Measurements from ENCODE around the gene RECQL5. TPM values are rescaled to one million over a fixed set of nuclear protein-coding genes. Genes with fewer than 3 reads are reported as not detected.

The RECQL5 gene
- total and polyA plus RNA-seq, 2 donors (not counting 1 experiment from before 2014, with no cell fraction given): 58.5 to 70.5 TPM

DNA sequence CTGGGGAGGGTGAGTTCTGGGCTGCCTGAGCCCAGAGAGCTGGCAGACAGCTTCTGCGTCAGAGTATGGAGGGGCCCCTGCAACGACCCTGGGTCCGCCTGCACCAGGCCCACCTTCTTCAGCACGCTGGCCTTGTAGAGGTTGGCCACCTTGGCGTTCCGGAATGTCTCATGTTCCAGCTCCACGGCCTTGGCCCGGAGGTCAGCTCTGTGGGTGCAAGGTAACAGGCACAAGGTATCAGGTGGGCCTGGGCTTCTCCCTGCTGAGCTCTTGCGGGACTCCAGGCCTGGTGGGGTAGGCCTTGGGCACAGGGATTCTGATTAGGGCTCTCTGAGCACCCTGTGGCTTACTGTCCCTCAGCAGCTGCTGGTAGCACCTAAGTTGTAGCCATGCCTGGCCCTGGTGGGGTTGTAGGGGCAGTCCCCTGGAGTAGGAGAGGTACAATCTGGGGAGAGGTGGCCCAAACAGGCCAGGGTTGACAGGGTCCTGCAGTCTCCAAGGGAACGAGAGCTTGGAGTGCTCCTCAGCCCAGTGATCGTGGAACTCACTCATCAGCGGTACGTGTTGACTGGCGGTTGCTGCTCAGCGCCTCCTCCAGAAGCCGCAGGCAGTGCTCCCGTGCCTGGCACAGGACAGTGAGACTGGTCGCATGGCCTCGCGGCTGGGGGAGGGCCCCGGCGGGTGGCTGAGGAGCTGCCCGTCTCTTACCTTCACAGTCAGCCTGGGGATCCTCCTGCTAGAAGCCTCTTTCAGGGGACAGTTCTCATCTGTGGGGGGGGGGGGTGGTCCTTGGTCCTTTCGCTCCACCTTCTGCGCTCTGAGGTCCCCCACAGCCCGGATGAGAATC is 36.7 kb downstream of the RECQL5 start:
- ATAC-seq (ENCODE audit: low read depth) (no peak), DNase-seq (peak; percentile 16)
- no peak overlapping the region for H3K27ac ChIP-seq (ENCODE audit: low read length in 2 of 2)
- H3K4me3 ChIP-seq (ENCODE audit: control extremely low read depth in 1 of 5, extremely low read depth in 1 of 5, insufficient read depth in 1 of 5, low read depth in 2 of 5, low read length in 4 of 5): no peak overlapping the region
- H3K4me2 ChIP-seq (replicated peaks; ENCODE audit: low read depth, low read length, poor library complexity, severe bottlenecking): no peak overlapping the region
- Mint-ChIP-seq H3K27ac (no peak overlapping the region), H3K9me3 (ENCODE audit: insufficient read depth) (no peaks in the 10 kb centered on the region), H3K4me1 (peaks cover 15% of the 10 kb centered on the region), H3K27me3 (no peaks in the 10 kb centered on the region), H3K4me3 (no peak overlapping the region)
- no peak overlapping the region for H3K9ac ChIP-seq (ENCODE audit: low read length)
- H3K9me3 ChIP-seq (ENCODE audit: control extremely low read depth in 1 of 3, control insufficient read depth in 2 of 3, insufficient read depth in 1 of 3, low read length in 2 of 3): no peaks in the 10 kb centered on the region
- H3K79me2 ChIP-seq (ENCODE audit: control insufficient read depth, insufficient read depth, low read length): no peaks in the 10 kb centered on the region
- no peak overlapping the region for H2AFZ ChIP-seq (ENCODE audit: insufficient read depth, low read depth, low read length, poor library complexity, severe bottlenecking)
- peaks cover 9 to 18% of the 10 kb centered on the region in 2 donors for H3K4me1 ChIP-seq (ENCODE audit: control insufficient read depth in 2 of 2, insufficient read depth in 2 of 2, low read length in 2 of 2)
- H3K36me3 ChIP-seq (replicated peaks in 1 of 2; ENCODE audit: control extremely low read depth in 1 of 2, control insufficient read depth in 1 of 2, extremely low read depth in 1 of 2, insufficient read depth in 2 of 2, low read length in 1 of 2): peaks cover 0 to 24% of the 10 kb centered on the region in 2 experiments
- peaks cover 9% of the 10 kb centered on the region for H4K20me1 ChIP-seq (ENCODE audit: control insufficient read depth, insufficient read depth, low read length, poor library complexity, severe bottlenecking)
- ChIA-PET POLR2A (interaction anchor here (0.5 kb wide), 1 partner anchor 117 kb away, joined by 7 read pairs; no protein-coding TSS in a partner anchor), CTCF (interaction anchor here (0.5 to 19.7 kb wide), 9 partner anchors 13 to 204 kb away, joined by 3 to 389 read pairs (median 4); a partner anchor contains a TSS)
- TF ChIP-seq EZH2 (IDR thresholded peaks at IDR 0.05; ENCODE audit: borderline replicate concordance, insufficient read depth, low read depth, low read length, poor library complexity, severe bottlenecking): no peak
- TF ChIP-seq, protein P1, sequence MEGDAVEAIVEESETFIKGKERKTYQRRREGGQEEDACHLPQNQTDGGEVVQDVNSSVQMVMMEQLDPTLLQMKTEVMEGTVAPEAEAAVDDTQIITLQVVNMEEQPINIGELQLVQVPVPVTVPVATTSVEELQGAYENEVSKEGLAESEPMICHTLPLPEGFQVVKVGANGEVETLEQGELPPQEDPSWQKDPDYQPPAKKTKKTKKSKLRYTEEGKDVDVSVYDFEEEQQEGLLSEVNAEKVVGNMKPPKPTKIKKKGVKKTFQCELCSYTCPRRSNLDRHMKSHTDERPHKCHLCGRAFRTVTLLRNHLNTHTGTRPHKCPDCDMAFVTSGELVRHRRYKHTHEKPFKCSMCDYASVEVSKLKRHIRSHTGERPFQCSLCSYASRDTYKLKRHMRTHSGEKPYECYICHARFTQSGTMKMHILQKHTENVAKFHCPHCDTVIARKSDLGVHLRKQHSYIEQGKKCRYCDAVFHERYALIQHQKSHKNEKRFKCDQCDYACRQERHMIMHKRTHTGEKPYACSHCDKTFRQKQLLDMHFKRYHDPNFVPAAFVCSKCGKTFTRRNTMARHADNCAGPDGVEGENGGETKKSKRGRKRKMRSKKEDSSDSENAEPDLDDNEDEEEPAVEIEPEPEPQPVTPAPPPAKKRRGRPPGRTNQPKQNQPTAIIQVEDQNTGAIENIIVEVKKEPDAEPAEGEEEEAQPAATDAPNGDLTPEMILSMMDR (IDR thresholded peaks at IDR 0.05): no peak
- WGBS (ENCODE audit: insufficient coverage): 92% methylated on average over 18 of the region's 26 CpGs
- H3K27me3 ChIP-seq (replicated peaks in 1 of 4; ENCODE audit: control extremely low read depth in 1 of 4, control insufficient read depth in 3 of 4, insufficient read depth in 4 of 4, low read length in 3 of 4): no peaks in the 10 kb centered on the region
- intact Hi-C loops (cut with micrococcal nuclease): no loop called here

DNA sequence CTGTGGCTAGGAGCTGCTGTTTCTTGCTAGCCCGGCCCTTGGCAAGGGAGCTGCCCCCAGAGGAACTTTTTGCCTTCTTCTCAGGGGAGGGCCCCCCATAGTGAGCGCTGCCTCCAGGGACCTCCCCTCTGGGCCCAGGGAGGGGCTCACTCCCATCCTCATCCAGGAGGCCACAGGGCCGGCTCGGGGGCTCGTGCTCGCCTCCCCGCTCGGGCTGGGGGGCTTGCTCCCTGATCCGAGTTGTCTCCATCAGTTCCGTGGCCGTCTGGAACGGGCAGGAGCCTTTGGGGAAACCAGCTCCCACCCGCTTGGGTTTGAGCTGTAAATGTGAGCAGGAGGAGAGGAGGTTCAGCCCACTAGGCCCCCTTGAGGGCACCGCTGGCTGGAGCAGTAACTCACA is 37.8 kb downstream of the RECQL5 start:
- no peak for DNase-seq
- Histone ChIP-seq H3K9ac (ENCODE audit: low read length) (no peak overlapping the region), H3K27me3 (replicated peaks in 1 of 4; ENCODE audit: control extremely low read depth in 1 of 4, control insufficient read depth in 3 of 4, insufficient read depth in 4 of 4, low read length in 3 of 4) (no peaks in the 10 kb centered on the region), H3K4me1 (ENCODE audit: control insufficient read depth in 2 of 2, insufficient read depth in 2 of 2, low read length in 2 of 2) (peaks cover 9 to 17% of the 10 kb centered on the region in 2 donors), H3K9me3 (ENCODE audit: control extremely low read depth in 1 of 3, control insufficient read depth in 2 of 3, insufficient read depth in 1 of 3, low read length in 2 of 3) (no peaks in the 10 kb centered on the region), H2AFZ (ENCODE audit: insufficient read depth, low read depth, low read length, poor library complexity, severe bottlenecking) (no peak overlapping the region), H3K4me2 (replicated peaks; ENCODE audit: low read depth, low read length, poor library complexity, severe bottlenecking) (no peak overlapping the region), H3K79me2 (ENCODE audit: control insufficient read depth, insufficient read depth, low read length) (no peaks in the 10 kb centered on the region), H3K36me3 (replicated peaks in 1 of 2; ENCODE audit: control extremely low read depth in 1 of 2, control insufficient read depth in 1 of 2, extremely low read depth in 1 of 2, insufficient read depth in 2 of 2, low read length in 1 of 2) (peaks cover 0 to 28% of the 10 kb centered on the region in 2 experiments), H3K4me3 (ENCODE audit: control extremely low read depth in 1 of 5, extremely low read depth in 1 of 5, insufficient read depth in 1 of 5, low read depth in 2 of 5, low read length in 4 of 5) (no peak overlapping the region), H4K20me1 (ENCODE audit: control insufficient read depth, insufficient read depth, low read length, poor library complexity, severe bottlenecking) (peaks cover 9% of the 10 kb centered on the region), H3K27ac (ENCODE audit: low read length in 2 of 2) (no peak overlapping the region)
- intact Hi-C loops (cut with micrococcal nuclease): no loop called here
- H3K4me1 Mint-ChIP-seq: peaks cover 15% of the 10 kb centered on the region
- H3K27ac Mint-ChIP-seq: no peak overlapping the region
- H3K27me3 Mint-ChIP-seq: no peaks in the 10 kb centered on the region
- ATAC-seq (ENCODE audit: low read depth): no peak
- TF ChIP-seq EZH2 (IDR thresholded peaks at IDR 0.05; ENCODE audit: borderline replicate concordance, insufficient read depth, low read depth, low read length, poor library complexity, severe bottlenecking): no peak
- TF ChIP-seq, protein P1 (IDR thresholded peaks at IDR 0.05): no peak
- no peaks in the 10 kb centered on the region for H3K9me3 Mint-ChIP-seq (ENCODE audit: insufficient read depth)
- WGBS (ENCODE audit: insufficient coverage): 86% methylated on average over 12 of the region's 14 CpGs
- H3K4me3 Mint-ChIP-seq: no peak overlapping the region
- ChIA-PET POLR2A (no interaction called here), CTCF (interaction anchor here (0.6 to 19.7 kb wide), 7 partner anchors 9 to 124 kb away, joined by 3 to 389 read pairs (median 4); a partner anchor contains a TSS)
